HG02840 (cell line): ENCODE results near the gene RNF215.

Experiments
- ATAC-seq: cut with Tn5 transposase; IDR thresholded peaks from one replicate; pipeline ENCODE4 v1.9.1; 2021; ENCODE audit warnings: mild to moderate bottlenecking, moderate library complexity, moderate number of reproducible peaks; ENCODE audit not compliant: unreplicated experiment, low FRiP score

RNF215 gene

GRCh38 chr22:30397656-30398635 lies 10.7 kb upstream of the RNF215 start:
- ATAC-seq, result no peak

DNA sequence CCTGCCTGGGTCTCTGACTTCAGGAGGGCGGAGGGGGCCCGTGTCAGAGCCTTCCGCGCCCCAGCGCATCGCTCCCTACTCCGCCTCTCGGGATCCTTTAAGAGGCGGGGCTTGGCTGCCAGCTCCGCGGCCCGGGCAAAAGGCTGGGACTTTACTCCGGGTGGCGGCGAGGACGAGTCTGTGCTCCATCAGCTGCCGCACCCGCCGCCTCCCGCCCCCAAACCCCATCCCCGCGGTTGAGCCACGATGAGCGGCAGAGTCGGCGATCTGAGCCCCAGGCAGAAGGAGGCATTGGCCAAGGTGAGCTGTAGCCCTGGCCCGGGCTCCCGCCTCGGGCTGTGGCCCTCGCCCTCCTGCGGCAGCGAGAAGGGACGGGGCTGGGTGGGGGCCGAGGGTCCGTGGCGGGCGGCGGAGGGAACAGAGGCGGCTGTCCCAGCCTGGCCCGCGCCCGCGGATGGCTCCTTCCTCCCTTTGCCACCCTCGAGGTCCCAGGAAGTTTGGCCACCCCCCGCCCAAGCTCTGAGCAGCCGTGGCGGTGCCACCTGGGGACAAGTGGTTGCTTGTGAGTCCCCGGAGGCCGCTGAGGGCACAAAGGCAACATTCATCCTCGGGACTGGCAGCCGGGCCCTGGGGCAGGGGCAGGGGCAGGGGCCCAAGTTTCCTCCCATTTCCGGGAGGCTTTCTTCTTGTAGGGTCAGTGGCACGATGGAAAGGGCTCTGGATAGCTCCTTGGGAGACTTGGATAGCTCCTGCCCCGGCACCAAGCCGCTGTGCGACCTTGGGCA lies 9.9 kb upstream of the RNF215 start, which contains the start of gene SEC14L2:
Gene SEC14L2, plus strand, starts transcription at position 148 of the 785 bp plus-strand sequence. Its CDS starts 99 bp downstream, at position 247.
- ATAC-seq, result no peak

GRCh38 chr22:30393885-30394284 lies 6.7 kb upstream of the RNF215 start:
- no peak for ATAC-seq

GRCh38 chr22:30393322-30393680 lies 6.1 kb upstream of the RNF215 start:
- no peak for ATAC-seq

DNA sequence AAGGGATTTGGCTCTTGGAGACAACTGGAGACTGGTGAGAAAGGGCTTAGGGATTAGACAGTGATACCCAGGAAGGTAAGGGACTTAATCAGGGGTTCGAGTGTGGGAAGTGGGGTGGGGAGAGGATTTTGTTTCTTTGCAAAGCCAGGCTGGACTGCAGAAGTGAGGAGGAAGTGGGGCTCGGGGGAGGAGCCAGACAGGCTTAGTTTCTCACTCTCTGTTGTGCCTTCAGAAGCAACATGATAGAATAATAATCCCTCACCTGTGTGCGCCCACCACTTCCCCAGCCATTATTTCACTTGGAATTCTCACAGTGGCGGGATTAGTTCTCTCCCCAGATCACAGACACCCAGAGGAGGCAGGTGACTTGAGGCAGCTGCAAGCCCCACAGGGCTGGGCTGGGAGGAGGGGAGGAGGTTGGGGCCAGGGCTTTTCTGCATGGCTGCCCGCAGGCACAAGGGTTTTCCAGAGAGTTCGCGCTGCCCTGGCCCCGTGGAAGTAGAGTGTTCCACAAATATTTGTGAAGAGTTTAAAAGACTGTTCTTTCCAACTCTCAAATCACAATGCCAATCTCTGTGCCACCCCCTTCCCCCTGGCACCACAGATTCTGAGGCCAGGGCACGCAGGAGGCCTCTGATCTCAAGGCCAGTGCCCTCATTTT lies 5.6 kb upstream of the RNF215 start:
- ATAC-seq, result no peak

GRCh38 chr22:30390974-30391691 lies 3.9 kb upstream of the RNF215 start:
- ATAC-seq, result no peak

GRCh38 chr22:30386608-30386959 lies 627 bp downstream of the RNF215 start:
- no peak for ATAC-seq

- ATAC-seq, result no peak
Measured at GRCh38 chr22:30385942-30386341, 1.3 kb downstream of the RNF215 start.

GRCh38 chr22:30383061-30383460 lies 4.2 kb downstream of the RNF215 start:
- ATAC-seq, result no peak

GRCh38 chr22:30382340-30382739 lies 4.9 kb downstream of the RNF215 start:
- ATAC-seq, result no peak

- ATAC-seq, result no peak
Measured at GRCh38 chr22:30381264-30381663, 5.9 kb downstream of the RNF215 start.

DNA sequence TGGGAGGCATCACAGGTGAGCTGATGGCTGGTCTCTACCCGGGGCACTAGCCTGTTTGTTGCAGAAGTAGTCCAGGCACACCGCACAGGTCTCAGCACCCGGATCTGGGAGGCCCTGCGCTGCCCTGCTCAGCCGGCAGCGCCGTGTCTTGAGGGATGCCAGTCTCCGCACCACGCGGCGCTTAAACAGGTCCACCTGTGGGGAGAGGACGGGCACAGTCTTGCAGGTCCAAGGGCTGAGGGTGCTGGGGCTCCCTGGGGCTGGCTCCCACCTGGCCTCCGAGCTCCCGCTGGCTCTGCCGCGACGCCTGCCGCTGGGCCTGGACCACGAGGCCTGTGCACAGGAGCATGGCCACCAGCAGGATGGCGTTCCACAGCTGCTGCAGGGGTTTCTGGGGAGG lies 7.2 kb downstream of the RNF215 start:
- ATAC-seq, result no peak

DNA sequence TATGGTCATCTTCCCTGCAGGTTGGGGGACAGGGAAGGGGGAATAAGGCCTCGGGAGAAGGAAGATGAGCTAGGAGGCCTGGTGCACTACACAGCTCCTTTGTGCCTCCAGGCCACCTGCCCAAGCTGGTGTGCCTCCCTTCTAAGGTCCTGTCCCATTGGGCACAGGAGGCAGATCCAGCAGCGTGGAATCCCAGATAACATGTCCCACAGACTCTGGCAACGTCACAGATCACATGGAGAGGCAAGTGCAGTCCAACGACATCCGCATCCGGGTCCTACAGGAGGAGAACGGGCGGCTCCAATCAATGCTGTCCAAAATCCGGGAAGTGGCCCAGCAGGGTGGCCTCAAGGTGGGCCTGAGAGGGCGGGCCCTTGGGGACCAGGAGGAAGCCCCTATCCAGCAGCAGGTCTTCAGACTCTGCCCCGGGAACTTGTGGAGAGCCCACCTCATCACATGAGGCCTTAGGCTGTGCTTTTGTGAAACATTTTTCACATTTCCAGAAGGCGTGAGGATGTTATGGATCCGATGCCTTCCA lies 11.8 kb downstream of the RNF215 start:
- no peak for ATAC-seq

DNA sequence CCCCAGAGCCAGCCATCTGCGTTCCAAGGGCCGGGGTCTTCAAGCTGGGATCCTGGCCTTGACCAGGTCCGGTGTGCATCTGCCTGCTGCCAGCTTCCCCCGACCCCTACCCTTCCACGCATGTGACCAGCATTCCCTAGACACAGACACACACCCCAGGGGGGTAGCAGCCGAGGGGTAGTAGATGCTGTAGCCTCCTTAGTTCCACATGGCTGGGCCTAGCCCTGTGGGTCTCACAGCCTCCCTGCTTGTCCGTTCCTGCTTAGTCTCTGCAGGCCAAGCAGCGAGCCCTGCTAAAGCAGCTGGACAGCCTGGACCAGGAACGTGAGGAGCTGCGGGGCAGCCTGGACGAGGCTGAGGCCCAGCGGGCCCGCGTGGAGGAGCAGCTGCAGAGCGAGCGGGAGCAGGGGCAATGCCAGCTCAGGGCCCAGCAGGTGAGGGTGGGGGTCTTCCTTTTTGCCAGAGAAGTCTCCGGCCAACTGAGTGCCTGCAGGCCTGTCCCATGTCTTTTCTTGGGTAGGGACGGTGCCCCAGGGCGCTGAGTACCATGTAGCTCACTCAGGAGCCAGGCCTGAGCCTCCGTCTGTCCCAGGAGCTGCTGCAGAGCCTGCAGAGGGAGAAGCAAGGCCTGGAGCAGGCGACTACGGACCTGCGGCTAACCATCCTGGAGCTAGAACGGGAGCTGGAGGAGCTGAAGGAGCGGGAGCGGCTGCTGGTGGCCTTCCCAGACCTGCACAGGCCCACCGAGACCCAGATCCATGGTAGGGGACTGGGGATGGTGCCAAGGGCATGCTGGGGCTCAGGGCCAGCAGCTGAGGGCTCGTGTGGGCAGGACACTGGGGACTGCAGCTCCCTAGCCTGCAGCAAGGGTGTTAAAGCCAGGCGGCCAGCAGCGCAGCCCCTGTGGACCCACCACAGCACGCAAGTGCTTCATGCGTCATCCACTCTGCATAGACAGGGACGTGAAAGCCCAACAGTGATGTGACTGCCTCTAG lies 13.6 kb downstream of the RNF215 start:
- no peak for ATAC-seq

DNA sequence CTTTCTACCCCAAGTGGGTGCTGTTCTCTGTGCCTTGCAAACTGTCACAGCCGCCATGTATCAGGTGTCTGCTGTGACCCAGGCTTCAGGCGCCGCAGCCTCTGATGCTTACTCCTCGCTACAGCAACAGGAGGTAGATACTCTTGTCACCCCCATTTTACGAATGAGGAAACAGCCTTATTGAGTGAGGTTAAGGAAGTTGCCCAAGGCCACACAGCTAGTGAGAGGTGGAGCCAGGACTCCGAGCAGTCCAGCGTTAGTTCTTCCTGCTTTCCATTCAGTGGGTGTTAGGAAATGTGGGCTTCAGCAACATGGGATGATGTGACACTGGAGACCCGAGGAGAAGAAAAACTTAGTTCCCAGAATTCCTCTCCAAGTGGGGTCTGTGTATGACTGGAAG lies 14.3 kb downstream of the RNF215 start:
- ATAC-seq, result no peak

DNA sequence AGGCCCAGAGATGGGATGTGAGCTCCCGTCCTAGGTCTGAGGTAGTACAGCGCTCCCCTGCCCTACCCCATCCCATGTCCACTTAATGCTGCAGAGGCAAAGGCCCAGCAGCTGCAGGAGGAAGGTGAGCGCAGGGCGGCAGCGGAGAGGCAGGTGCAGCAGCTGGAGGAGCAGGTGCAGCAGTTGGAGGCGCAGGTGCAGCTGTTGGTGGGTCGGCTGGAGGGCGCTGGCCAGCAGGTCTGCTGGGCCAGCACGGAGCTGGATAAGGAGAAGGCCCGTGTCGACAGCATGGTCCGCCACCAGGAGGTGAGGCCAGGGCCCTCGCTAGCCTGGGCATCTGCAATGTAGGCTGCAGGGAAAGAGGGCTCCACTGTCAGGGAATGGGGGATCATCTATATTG lies 15.2 kb downstream of the RNF215 start:
- ATAC-seq, result no peak

DNA sequence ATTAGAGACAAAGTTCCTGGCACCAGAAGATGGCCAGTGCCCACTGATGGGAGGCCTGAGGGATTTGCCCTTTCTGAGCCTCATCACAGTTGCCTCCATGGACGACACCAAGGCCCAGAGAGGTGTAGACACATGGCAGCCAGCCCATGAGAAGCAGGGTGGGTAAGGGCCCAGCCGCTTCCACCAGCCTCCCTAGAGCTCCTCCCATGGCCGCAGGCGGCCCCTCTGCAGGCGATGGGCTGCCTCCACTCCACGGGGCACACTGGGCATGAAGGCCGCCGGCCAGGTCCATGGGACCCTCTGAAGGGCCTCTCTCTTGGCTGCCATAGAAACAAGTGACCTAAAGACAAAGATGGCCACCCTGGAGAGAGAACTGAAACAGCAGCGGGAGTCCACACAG lies 15.9 kb downstream of the RNF215 start:
- no peak for ATAC-seq

- ATAC-seq, result no peak
Measured at GRCh38 chr22:30370641-30371230, 16.5 kb downstream of the RNF215 start.

DNA sequence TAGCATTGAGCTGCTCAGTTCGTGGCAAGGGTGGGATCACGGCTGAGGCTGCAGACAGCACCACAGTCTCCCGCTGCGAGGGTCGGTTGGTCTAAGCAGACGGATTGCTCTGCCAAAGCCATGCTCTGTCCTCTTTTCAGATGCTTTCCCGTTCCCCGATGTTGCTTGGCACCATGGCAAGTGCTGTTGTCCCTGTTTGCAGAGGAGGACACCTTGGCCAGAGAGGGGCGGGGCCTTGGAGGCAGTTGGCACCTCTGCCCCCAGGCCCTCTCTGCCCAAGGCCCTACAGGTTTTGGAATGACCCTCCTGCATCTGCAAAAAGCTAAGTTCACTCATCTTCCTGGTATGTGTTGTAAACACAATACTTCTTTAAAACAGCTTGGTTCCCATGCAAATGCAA lies 18.8 kb downstream of the RNF215 start:
- no peak for ATAC-seq
